Measurements from ENCODE around the gene KIF12.
"Not testable (repeated sequence)": the region's sequence is repeated elsewhere in the genome, so short reads cannot be mapped to it uniquely, and the experiment has no call there.

KIF12 gene

GRCh38 chr9:114082763-114083412, 16.2 kb downstream of the KIF12 start:
- DNase-seq = not testable (repeated sequence)

- peak; percentile 61 to 68 for DNase-seq
Observed at GRCh38 chr9:114082017-114082762, 16.9 kb downstream of the KIF12 start.

- DNase-seq = no peak
Observed at GRCh38 chr9:114081441-114082016, 17.6 kb downstream of the KIF12 start.

GRCh38 chr9:114080773-114081440, 18.2 kb downstream of the KIF12 start:
- DNase-seq = no peak

DNA sequence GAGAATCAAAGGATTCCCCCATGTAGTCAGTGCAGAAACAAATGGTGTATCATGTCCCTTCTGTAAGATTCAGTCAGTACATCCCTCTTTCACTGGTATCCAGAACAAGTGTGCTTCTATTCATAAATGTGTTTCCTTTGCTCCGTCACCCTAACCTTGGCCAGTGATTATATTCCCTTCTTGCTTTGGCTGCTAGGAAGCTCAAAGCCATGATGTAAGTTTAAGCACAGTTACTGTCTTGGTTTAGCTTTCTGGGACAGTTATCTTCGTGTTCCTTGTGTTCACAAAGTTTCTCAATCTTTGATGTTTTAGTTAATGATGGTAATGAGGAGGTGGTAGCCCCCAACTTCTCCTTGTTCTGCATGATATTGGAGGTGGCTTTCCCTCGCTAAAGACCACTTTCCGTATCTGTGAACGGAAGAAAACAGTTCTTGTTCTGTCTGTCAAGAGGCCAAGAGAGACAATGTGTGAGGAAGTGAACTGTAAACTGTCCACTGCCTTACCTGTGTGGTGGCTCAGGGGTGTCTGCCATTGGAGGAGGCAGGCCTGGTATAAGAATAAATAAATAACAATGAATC, 18.8 kb downstream of the KIF12 start:
- DNase-seq = no peak

GRCh38 chr9:114078781-114079156, 20.3 kb downstream of the KIF12 start:
- DNase-seq = no peak

DNA sequence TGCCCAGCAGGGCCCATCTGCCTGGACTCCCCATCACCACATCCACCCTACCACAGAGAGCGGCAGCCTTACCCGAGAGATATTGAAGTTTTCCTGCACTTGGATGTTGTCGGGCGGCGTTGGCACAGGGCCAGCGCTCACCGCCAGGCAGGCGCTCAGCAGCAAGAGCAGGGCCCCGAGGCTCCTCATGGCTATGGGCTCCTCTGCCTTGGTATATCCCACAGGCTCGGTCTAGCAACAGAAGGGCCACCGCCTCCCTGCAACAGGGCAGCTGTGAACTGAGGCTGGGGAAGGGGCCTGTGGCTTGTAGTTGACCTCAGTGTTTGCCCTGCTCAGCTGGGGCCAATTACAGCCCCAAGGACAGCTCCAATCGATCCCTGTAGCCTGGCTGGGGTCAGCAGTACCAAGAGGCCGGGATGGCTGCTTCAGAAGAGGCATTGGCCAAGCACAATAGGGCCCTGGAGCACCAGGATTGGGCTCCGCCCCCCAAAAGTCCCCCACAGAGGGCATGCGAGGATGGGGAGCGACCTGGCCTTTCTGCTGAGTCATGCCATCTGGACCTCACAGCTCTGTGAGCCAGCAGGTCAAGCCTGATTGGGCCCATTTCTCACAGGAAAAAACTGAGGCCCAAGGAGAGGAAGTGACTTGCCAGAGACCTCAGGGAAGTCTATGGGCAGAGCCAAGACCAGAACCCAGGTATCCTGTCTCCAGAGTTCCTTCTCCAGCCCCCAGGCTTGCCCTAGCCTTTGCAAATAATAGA, 20.9 kb downstream of the KIF12 start, which contains the start of gene AMBP:
TSS of gene AMBP (minus strand) at position 280 of the 760 bp plus-strand sequence. CDS start at position 189, 91 bp downstream.
- no peak for DNase-seq

DNA sequence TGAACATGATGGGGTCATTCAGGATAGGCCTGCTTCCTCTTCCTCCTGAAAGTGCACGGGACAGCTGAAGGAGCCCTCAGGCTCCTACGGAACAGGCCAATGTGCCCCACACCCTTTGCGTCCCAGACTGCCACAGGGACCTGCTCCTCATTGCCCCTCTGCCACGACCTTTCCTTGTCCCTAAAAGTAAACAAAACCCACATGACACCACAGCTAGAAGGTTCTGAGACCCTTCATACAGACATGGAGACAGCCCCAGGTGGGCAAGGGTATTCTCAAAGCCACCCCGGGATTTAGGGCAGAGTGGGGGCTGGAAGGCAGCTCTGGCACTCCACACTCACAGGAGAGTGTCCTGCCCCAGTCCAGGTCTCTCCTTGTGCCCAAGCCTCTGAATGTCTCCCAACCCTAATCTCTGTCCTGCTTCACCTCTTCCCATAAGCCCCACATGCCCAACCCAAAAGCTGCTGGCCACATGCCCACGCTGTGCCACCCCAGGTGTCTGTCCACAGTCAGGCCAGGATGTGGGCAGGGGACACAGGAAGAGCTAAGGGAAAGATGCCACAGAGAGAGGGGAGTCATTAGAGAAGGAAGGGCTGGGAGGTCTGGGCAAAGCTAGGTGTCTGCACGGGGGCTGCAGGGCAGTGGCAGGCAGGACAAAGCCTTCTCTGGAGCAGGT, 21.8 kb downstream of the KIF12 start:
- no peak for DNase-seq

DNA sequence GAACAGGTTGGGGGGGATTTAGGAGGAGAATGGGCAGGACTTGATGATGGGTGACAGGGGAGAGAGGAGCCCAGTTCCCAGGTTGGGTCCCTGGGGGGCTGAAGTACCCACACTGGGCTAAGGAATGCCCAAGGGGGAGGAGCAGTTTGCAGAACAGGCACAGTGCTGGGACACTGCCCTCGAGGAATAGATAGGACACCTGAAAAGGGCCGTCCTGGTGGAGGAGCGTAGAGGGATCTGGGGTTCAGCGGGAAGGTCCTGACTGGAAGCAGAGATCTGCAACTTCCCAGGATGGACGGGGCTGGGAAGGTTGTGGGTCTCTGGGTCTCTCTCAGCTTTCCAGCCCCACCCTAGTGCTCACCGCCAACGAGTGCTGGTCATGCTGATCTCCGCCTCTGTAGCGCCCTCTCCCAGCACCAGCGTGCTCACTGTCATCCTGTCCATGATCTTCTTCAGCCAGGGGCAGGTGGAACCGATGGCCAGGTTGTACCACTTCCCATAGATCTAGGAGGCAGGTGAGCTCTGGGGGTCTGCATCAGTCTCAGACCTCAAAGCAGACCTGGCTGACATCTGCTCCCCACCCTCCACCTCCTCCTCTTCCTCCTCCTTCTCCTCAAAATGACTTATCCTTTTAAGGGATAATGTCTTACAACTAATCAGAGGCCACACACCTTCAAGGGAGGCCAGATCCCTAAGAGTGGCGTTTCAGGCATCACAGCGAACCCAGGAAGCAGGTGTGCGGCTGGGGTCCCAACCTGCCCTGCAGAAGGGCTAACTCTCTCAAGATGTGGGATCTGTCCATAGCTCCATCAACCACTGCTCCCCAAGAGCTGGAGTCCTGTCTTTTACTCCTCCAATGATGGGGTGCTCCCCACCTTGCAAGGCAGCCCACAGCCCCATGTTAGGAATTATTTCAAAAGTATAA, 22.6 kb downstream of the KIF12 start:
- no peak for DNase-seq

DNA sequence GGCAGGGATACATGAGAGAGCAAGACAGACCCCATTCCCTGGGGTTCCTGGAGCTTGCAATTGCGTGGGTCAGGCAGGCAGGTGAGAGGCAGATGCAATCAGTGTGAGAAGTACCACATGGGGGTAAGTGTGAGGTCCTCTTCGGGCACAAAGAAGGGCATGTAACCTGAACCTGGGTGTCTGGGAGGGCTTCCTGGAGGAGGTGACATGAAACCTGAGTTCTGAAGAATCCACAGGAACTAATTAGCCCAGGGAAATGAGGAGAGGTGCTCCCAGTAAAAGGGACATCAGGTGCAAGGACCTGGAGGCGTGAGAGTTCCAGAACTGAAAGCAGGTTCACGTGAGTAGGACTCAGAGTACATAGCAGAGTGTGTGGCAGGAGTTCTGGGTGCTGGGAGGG, 23.5 kb downstream of the KIF12 start:
- DNase-seq = no peak

DNA sequence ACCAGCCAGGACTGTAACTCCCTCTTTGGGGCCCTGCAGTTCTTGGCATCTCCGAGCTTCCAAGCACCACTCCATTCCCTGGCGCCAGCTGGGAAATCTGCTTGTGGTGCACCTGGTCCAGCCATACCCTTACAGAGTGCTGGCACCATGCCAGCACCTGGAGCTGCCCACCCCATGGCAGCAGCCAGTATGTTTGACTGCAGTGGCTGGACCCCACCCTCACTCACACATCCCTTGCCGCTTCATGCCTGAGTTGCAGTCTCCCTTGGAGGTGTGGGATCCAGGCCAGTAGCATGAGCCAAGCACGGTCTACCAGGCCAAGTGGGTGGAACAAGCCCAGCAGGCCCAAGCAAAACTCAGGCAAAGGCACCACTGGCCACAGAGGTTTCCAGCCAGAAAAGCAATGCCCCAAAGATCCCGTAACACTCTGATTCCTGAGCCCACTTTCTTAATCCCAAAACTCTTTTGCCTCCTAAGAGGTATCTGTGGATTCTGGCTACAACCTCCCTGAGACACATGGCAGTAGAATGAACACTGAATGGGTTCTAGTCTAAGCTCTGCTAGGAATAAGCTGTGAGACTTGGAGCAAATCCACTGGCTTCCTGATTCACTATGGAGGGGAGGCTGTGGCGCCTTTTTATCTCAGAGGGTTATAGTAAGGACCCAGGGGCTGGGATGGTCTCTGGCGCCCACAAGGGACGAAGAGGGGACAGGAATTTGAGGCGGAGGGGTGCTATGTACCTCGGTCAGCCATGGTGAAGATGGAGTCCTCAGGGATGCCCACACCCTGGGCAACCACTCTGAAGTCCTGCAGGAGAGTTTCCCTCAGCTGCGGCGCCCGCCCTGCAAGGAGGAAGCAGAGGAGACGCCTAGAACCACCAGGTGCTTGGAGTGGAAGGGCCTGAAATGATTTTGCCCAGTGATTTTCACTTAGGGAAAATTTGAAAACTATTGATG, 26.6 kb downstream of the KIF12 start:
- DNase-seq = no peak

GRCh38 chr9:114071197-114071795, 27.8 kb downstream of the KIF12 start:
- no peak for DNase-seq

GRCh38 chr9:114070188-114071103, 28.6 kb downstream of the KIF12 start:
- no peak for DNase-seq

DNA sequence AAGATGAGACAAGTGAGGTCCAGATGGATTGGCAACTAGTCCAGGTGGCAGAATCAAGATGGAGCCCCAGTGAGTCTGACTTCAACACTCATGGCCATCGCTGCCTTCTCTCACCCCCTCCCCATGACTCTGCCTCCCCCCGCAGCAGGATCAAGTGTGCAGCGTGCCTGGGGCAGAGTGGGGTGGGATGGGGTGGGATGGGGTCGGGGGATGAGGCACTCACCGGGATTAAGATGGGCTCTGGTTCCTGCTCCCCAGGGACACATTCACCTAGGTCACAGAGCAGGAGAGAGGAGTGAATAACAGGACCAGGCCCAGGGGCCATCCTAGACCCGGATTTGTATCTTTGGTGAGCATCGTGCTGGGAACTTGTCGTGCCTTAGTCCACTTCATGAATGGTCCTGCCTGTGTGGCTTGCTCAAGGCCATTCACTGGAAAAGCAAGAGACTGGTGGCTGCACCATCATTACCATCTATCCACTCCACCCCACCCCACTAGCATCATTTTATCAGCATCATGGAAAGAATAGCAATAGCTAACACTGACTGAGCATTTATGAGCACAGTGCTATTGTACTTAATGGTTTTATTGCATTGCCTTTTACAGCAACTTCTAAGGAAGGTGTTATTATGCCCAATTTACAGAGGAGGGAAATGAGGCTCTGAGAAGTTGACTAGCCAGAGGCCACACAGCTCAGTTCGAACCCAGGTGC, 29.5 kb downstream of the KIF12 start:
- DNase-seq = no peak

GRCh38 chr9:114065304-114065703, 33.8 kb downstream of the KIF12 start:
- no peak for DNase-seq

- peak in 1 of 2 donors; percentile 11 for DNase-seq
Observed at GRCh38 chr9:114061830-114062474, 37.1 kb downstream of the KIF12 start.

GRCh38 chr9:114061292-114061691, 37.8 kb downstream of the KIF12 start:
- no peak for DNase-seq
